Measurements from ENCODE around the gene CACNG1.
"Not testable (repeated sequence)": the region's sequence is repeated elsewhere in the genome, so short reads cannot be mapped to it uniquely, and the experiment has no call there.

The CACNG1 gene

DNA sequence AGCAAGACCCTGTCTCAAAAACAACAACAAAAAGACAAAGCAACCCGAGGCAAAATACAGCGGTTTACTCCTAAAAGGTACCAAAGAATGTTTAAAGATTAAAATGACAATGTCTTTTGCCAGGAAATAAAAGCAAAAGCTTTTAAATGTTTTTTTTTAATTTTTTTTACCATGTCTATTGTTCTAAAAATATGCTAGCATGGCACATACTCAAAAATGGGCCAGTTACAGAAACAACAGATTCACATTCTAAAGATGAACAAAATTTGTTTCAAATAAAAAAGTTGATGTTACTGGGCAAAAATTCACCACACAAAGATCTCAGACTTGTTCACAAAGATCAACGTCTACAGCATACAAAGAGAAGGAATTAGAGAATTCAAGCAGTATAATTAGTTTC is 41.1 kb downstream of the CACNG1 start:
- no peak for DNase-seq

DNA sequence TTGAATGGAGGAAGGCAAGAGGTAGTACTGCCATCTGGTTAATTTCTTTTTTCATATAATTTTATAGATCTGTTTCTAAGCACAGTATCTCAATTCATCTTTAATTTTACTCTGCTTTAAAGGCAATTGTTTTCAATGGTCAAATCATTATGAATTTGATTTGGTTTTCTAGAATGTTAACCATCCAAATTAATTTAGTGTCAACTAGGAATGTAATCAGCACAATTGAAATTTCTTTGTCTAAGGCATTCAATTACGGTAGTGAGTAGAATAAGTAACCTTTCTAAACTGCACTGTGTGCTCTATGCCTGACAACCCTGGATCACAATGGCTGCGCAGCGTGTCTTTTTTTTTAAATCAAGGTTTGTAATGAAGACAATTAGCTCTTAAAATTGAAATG is 44.3 kb downstream of the CACNG1 start:
- DNase-seq, result no peak

DNA sequence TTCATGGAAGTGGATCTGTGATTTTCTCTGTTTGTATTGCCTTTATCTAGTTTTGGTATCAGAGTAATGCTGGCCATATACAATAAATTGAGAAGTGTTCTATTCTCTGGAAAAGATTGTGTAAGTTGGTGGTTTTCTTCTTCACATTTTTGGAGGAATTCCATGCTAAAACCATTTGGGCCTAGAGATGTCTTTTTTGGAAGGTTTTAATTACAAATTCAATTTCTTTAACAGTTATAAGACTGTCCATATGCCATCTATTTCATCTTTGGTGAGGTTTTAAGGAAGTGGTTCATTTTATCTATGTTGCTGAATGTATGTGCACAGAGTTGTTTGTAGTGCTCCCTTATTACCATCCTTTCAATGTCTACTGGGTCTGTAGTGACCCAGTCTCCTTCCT is 46.0 kb downstream of the CACNG1 start:
- DNase-seq, result no peak

DNA sequence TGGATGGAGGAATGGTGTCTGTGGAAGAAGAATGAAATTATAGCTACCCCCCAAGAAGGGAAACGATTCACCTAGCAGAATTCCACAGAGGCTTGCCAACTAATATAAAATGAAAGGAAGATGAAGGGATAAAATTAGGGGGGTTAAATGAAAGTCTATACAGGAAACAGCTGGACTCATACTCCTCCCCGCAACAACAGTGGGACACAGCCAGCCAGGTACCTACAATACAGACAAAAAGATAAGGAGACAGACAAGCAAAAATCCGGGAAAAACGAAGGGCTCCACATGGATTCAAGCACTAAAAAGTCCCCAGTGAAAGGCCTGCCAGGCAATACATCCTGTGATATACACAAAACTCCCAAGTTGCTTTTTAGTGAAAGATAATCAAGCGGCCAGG is 47.9 kb downstream of the CACNG1 start:
- DNase-seq, result no peak

DNA sequence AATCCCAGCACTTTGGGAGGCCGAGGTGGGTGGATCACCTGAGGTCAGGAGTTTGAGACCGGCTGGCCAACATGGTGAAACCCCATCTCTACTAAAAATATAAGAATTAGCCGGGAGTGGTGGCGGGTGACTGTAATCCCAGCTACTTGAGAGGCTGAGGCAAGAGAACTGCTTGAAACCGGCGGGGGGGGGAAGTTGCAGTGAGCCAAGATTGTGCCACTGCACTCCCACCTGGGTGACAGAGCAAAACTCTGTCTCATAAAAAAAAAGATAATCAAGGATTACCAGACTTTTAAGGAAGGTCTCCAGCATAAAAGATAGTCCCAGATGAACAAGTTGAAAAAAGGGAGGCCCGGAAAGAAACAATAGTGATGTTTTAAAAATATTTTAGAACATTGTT is 48.4 kb downstream of the CACNG1 start:
- not testable (repeated sequence) for DNase-seq

DNA sequence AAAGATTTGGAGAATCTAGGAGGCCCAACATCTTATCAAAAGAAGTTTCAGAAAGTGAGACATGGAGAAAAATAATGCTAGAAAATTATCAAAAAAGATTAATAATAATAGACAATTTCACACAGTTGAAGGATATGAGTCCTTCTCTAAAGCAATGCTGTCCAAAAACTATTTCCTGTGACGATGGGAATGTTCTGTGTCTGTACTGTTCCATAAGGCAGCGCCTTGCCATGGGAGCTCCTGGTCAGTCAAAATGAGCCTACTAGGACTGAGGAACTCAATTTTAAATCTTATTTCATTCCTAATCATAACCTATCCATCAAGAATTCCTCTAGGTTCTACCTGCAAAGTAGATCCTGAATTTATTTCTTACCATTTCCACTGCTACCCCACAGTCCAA is 49.0 kb downstream of the CACNG1 start:
- DNase-seq, result no peak

DNA sequence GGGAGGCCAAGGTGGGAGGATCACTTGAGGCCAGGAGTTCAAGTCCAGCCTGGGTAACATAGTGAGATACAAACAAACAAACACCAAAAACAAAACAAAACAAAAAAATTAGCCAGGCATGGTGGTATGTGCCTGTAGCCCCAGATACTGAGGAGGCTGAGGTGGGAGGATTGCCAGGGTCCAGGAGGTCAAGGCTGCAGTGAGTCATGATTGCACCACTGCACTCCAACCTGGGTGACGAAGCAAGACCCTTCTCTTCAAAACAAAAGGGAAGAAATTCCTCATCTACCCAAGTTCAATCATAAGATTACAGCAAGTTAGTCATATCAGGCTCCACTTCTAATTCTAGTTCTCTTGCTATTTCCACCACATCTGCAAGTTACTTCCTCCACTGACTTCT is 50.9 kb downstream of the CACNG1 start:
- DNase-seq, result not testable (repeated sequence)

DNA sequence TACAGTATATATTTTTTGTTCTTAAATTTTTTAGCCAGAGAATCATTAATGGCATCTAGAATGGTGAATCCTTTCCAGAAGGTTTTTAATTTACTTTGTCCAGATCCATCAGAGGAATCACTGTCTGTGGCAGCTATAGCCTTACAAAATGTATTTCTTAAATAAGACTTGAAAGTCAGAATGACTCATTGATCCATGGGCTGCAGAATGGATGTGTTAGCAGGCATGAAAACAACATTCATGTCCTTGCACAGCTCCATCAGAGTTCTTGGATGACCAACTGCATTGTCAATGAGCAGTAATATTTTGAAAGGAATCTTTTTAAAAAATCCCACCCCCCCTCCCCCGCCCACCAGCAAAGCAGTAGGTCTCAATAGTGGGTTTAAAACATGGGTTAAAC is 51.4 kb downstream of the CACNG1 start:
- DNase-seq, result no peak

DNA sequence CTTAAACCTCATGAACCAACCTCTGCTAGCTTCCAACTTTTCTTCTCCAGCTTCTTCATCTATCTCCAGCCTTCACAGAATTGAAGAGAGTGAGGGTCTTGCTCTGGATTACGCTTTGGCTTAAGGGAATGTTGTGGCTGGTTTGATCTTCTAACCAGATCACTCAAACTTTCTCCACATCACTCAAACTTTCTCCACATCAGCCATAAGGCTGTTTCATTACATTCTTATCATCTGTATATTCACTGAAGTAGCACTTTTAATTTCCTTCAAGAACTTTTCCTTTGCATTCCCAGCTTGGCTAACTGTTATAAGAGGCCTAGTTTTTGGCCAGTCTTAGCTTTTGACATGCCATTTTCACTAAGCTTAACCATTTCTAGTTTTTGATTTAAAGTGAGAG is 52.3 kb downstream of the CACNG1 start:
- DNase-seq, result no peak

DNA sequence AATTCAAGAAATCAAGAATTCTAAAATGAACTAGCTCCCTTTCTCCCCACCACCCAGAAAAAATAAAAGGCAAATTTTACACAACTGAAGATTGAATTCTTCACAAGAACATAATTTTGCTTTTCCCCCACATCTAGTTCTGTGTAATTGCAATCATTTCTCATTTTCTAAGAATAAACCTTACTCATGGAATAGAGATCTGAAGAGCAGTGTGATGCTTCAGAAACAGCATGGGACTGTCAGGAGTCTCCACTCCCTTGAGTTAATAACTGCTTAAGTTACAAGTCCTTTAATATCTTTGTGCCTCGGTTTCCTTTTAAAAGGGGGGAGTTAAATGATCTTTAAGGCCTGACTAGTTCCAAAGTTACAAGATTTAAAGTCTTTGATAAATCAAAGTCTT is 53.7 kb downstream of the CACNG1 start:
- no peak for DNase-seq

DNA sequence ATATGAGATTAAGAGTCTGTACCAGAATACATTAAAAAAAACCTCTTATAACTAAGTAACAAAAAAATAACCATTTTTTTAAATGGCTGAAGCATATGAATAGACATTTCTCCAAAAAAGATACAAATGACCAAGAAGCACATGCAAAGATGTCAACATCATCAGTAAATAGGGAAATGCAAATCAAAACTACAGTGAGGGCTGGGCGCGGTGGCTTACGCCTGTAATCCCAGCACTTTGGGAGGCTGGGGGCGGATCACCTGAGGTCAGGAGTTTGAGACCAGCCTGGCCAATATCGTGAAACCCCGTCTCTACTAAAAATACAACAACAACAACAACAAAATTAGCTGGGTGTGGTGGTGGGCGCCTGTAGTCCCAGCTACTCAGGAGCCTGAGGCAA is 60.3 kb downstream of the CACNG1 start:
- DNase-seq, result not testable (repeated sequence)

DNA sequence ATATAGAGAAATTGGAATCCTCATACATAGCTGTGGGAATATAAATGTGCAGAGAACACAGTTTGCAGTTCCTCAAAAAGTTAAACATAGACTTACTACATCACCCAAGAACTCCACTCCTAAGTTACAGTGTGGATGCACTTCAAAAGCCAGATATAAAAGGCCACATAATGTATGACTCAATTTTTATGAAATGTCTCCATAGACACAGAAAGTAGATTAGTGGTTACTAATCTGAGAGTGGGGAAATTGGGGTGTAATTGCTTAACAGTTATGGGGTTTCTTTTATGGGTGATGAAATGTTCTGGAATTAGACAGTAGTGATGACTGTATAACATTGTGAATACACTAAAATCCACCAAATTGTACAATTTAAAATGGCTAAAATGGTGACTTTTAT is 60.9 kb downstream of the CACNG1 start:
- DNase-seq, result no peak
